Activated T-cell treated with anti-CD3 and anti-CD28 coated beads for 1 hour (primary cell): Measurements from ENCODE around the gene SPATA3.

Experiments used
- DNase-seq: peaks from one replicate; pipeline ENCODE4 v3.0.0-alpha.2; 2020; ENCODE audit warnings: low read depth

SPATA3 gene

DNA sequence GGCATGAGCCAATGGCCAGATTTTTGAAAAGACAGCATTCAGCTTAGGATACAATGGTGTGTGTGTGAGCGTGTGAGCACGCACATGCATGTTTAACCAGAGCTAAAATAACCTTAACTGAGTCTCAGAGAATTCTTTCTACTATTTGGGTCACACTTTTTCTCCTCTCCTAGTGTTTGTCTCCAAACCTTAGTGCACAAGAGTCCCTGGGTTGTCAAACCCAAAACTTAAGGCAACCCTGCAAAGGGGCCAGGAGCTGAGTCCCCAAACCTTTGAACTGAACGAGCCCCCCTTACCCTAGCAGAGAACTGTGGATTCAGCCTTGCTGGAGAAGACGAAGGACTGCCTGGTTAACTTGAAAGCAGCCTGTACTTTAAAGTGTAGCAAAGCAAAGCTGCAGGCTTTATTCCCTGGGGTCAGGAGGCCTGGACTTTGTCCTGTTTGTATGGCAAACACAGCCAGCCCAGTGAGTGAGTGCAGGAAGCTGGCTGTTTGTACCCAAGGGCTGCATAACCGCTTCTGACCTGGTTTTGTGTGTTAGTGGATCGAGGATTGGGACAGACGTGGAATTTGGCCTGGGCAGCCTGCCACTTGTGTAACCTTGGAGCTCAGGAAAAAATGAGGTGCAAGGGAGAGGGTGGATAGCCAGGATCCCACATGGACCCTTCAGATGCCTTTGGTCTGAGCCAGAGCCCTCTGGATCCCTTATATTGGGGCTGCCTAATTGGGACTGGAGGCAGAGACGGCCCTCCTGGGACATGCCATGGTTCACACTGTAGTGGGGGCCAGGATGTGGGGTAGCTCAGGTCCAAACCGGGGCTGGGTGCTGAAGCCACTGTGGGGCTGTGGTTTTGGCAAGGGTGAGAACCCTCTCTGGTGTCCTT is 54.3 kb downstream of the SPATA3 start:
- DNase-seq: no peak

DNA sequence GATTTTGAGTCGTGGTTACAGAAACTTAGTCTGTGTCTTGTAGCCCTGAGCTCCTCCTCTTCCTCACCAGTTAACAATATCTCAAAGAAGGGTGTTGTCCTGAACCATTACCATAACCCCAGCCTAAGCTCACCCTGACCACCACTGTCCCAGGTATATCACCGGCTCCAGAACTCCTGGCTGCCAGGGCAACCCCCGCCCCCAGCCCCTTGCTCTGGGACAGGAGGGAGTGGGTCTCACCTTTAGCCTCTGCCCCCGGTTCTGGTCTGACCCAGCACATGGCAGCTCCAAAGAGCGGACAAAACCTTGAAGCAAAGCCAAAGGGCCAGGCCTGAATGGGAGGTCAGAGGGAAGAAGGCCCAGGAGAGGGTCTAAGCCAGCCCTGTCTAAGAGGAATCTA is 55.2 kb downstream of the SPATA3 start:
- no peak for DNase-seq

DNA sequence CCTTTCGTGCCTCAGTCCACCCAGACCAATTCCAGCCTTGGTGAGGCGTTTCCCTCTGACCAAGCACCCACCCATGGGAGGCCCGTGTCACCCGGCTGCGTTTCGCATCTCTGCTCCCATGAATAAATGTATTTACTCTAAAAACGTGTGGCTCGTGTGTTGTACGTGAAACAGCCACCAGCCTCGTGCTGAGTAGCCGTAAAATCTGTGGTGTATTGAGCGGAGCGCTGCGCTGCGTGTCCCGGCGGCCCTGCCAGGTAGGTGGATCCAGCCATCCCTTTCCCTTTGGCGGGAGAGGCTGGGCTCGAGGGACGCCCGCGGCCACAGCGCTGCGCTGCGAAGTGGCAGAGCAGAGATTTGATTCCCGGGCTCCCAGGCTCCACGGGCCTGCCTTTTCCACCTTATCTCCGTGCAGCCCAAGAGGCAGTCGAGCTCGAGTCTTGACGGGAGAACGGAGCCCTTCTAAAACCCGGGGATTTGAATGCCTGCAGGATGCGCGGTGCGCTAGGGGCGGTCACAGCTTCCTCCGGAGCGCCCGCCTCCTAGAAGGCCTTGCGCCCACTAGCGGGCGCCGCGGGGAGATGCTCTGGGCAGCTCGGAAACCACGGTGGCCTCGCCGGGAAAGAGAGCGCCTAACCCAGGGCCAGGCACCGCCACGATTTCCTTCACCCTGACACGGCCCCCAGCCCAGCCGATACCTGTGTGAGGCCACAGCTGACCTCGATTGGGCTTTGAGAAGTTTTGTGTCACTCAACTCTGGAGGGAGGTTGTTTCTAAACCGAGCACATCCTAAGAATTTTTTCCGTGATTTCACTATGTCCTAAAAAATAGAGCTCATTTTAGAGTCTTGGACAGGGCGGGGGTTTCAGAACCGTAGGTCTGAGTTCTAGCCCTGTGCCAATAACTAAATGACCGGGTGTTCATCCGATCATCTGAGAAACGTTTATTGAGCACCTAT is 56.9 kb downstream of the SPATA3 start:
- DNase-seq: peak; percentile 70

DNA sequence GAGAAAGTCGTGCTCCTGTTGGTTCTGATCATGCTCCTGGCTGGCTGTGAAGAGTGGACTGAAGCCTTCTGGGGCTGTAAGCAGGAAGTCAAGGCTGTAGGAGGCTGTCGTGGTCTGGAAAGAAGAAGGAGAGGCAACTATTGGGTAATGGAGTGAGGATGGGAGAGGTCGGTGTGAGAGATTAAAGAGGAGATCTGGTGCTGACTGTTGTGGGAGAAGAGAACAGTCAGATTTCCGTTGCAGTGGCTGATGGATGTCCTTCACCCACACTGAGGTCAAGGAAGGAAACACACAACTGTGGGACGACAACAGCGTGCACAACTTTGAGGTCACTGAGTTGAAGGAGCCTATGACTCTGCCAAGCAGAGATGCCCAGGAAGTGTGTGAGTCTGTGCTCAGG is 57.9 kb downstream of the SPATA3 start:
- DNase-seq: no peak

- DNase-seq: peak; percentile 86
Measured at GRCh38 chr2:231056453-231057416, 60.8 kb downstream of the SPATA3 start, which contains the start of gene PSMD1. Gene PSMD1, plus strand, starts transcription at chr2:231056867. Its CDS starts 159 bp downstream, at chr2:231057026.

DNA sequence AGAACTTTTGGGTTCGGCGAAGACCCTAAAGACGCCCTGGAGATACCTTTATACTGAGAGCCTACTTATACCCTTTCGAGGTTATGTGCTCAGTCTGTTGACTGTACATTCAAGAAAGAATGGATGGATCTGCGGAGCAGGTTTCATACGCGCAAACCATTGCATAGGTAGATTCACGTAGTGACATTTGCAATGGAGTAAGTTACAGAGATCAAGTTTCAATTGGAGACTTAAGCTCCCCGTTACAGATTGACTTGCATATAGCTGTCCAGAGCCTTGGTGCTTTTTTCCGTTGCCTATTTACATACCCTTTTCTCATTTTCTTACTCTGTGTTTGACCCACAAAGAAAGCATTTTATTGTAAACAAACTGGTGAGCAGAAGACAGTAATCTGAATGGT is 61.7 kb downstream of the SPATA3 start:
- no peak for DNase-seq
